HepG2 (cell line): ENCODE data around the gene CPB2. TPM values are rescaled to one million over a fixed set of nuclear protein-coding genes. Genes with fewer than 3 reads are reported as not detected.

Experiments
- CBX5 ChIP-seq: sonication (generic); formaldehyde crosslinking; IDR thresholded peaks from 2 replicates; pipeline ENCODE4 v1.4.0; 2020; ENCODE audit warnings: missing genetic modification reagents, borderline replicate concordance
- CTCF ChIP-seq: sonication (generic); formaldehyde crosslinking; IDR thresholded peaks from 2 replicates; pipeline ENCODE4 v1.5.0; 2020; ENCODE audit warnings: mild to moderate bottlenecking, missing genetic modification reagents, moderate library complexity
- MTERF4 ChIP-seq: sonication (generic); formaldehyde crosslinking; IDR thresholded peaks from 2 replicates; pipeline ENCODE4 v1.8.0; 2023; ENCODE audit warnings: mild to moderate bottlenecking, missing genetic modification reagents
- NCOR1 ChIP-seq: fragments of 200-600 bp; sonication (generic); IDR thresholded peaks from 2 replicates; pipeline ENCODE4 v1.7.0; 2017; ENCODE audit warnings: antibody characterized with exemption, low read length, borderline replicate concordance
- PBX2 ChIP-seq: IDR thresholded peaks from 2 replicates; pipeline ENCODE4 v1.6.1; 2016; ENCODE audit warnings: control low read depth
- POGK ChIP-seq: sonication (generic); formaldehyde crosslinking; conservative IDR thresholded peaks from 2 replicates; pipeline ENCODE4 v1.8.0; 2022; ENCODE audit warnings: mild to moderate bottlenecking, moderate library complexity, missing genetic modification reagents
- SMAD3 ChIP-seq: sonication (generic); formaldehyde crosslinking; IDR thresholded peaks from 2 replicates; pipeline ENCODE4 v1.4.0; 2020; ENCODE audit warnings: missing genetic modification reagents
- SMYD3 ChIP-seq: sonication (generic); formaldehyde crosslinking; IDR thresholded peaks from 2 replicates; pipeline ENCODE4 v1.8.1; 2023; ENCODE audit warnings: mild to moderate bottlenecking, missing genetic modification reagents
- TCF7 ChIP-seq: sonication (generic); IDR thresholded peaks from 2 replicates; pipeline ENCODE4 v1.6.1; 2016; ENCODE audit warnings: antibody characterized with exemption, low read depth
- TGIF2 ChIP-seq: IDR thresholded peaks from 2 replicates; pipeline ENCODE4 v1.6.1; 2016; ENCODE audit warnings: control low read depth, missing compliant biosample characterization
- ZMYM2 ChIP-seq: sonication (generic); formaldehyde crosslinking; IDR thresholded peaks from 2 replicates; pipeline ENCODE4 v1.8.0; 2022; ENCODE audit warnings: mild to moderate bottlenecking, missing genetic modification reagents
- ZMYM4 ChIP-seq: sonication (generic); formaldehyde crosslinking; IDR thresholded peaks from 2 replicates; pipeline ENCODE4 v1.8.1; 2023; ENCODE audit warnings: mild to moderate bottlenecking, missing genetic modification reagents
- ZNF274 ChIP-seq: sonication (generic); formaldehyde crosslinking; IDR thresholded peaks from 2 replicates; pipeline ENCODE4 v1.5.1; 2020; ENCODE audit warnings: mild to moderate bottlenecking, missing genetic modification reagents
- polyA plus RNA-seq, 8 experiments: library from polyadenylated mRNA; depleted of rRNA in 3 of 8; stranded (reverse) in 7 of 8; unstranded in 1 of 8; fragments of >200 nt; fragmentation: Illumina TruSeq in 4 of 8; extraction: Trizol in 4 of 8; gene quantifications; 2 replicates each; pipeline versions ENCODE4 v1.2.1 to v1.2.3, GENCODE V29; 2011 to 2016; ENCODE audit warnings: low read depth in 4 of 8, missing spikeins in 1 of 8, mixed read lengths in 1 of 8; ENCODE audit not compliant: insufficient read depth in 1 of 8
- total RNA-seq, 5 experiments: library from RNA; depleted of rRNA; stranded (reverse); fragments of >200 nt; fragmentation: Illumina TruSeq; extraction: Trizol; gene quantifications; 2 replicates each; pipeline ENCODE4 v1.2.3, GENCODE V29; 2016; ENCODE audit warnings: low read depth in 1 of 5
- TF ChIP-seq, protein P1 (sequence below): sonication (generic); formaldehyde crosslinking; conservative IDR thresholded peaks from 2 replicates; pipeline ENCODE4 v1.4.0; 2020; ENCODE audit warnings: missing genetic modification reagents
- TF ChIP-seq, protein P2 (sequence below): sonication (generic); formaldehyde crosslinking; IDR thresholded peaks from 2 replicates; pipeline ENCODE4 v1.8.1; 2023; ENCODE audit warnings: mild to moderate bottlenecking, moderate library complexity, missing genetic modification reagents
- TF ChIP-seq, protein P3 (sequence below): IDR thresholded peaks from 2 replicates; pipeline ENCODE4 v1.6.1; 2018; ENCODE audit warnings: missing genetic modification reagents

CPB2 gene
- total and polyA plus RNA-seq, 2 of the 13 experiments (the other 11 are each of a cell fraction or from before 2014, with no cell fraction given): 125 to 140 TPM

- TF ChIP-seq, protein P1, sequence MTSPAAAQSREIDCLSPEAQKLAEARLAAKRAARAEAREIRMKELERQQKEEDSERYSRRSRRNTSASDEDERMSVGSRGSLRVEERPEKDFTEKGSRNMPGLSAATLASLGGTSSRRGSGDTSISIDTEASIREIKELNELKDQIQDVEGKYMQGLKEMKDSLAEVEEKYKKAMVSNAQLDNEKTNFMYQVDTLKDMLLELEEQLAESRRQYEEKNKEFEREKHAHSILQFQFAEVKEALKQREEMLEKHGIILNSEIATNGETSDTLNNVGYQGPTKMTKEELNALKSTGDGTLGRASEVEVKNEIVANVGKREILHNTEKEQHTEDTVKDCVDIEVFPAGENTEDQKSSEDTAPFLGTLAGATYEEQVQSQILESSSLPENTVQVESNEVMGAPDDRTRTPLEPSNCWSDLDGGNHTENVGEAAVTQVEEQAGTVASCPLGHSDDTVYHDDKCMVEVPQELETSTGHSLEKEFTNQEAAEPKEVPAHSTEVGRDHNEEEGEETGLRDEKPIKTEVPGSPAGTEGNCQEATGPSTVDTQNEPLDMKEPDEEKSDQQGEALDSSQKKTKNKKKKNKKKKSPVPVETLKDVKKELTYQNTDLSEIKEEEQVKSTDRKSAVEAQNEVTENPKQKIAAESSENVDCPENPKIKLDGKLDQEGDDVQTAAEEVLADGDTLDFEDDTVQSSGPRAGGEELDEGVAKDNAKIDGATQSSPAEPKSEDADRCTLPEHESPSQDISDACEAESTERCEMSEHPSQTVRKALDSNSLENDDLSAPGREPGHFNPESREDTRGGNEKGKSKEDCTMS (CRISPR knock-in tag): no peak
- TF ChIP-seq, protein P2, sequence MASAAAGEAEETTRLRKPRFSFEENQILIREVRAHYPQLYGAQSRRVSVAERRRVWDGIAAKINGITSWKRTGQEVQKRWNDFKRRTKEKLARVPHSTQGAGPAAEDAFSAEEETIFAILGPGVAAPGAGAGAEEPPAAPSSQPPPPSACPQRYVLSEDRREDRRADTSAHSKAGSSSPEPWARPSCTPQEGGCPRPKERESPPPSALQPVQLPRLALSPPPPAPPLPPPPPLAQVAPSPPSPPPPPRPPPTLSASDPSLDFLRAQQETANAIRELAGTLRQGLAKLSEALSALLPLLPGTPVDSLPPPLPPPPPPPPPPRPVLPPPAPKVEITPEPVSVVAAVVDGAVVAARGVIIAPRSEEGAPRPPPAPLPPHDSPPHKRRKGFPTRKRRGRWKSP (CRISPR knock-in tag): no peak; the same call in 1 of the 2 replicates
- TF ChIP-seq TCF7: no peak
- TF ChIP-seq ZMYM4 (CRISPR knock-in tag): peak; percentile 96
- peak; percentile 63; the same call in 1 of the 2 replicates for TF ChIP-seq ZNF274 (CRISPR knock-in tag)
- peak; percentile 48 for TF ChIP-seq CTCF (CRISPR knock-in tag)
- TF ChIP-seq POGK (CRISPR knock-in tag): 0 out of 2 replicates have a peak, but pooled peaks have one; percentile 37
- TF ChIP-seq SMYD3 (CRISPR knock-in tag): no peak
- no peak for TF ChIP-seq MTERF4 (CRISPR knock-in tag)
- TF ChIP-seq, protein P3, sequence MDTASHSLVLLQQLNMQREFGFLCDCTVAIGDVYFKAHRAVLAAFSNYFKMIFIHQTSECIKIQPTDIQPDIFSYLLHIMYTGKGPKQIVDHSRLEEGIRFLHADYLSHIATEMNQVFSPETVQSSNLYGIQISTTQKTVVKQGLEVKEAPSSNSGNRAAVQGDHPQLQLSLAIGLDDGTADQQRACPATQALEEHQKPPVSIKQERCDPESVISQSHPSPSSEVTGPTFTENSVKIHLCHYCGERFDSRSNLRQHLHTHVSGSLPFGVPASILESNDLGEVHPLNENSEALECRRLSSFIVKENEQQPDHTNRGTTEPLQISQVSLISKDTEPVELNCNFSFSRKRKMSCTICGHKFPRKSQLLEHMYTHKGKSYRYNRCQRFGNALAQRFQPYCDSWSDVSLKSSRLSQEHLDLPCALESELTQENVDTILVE (CRISPR knock-in tag): peak; percentile 62; the same call in 1 of the 2 replicates
- TF ChIP-seq TGIF2 (CRISPR knock-in tag): 0 out of 2 replicates have a peak, but pooled peaks have one; percentile 31
- TF ChIP-seq CBX5: no peak
- no peak for TF ChIP-seq PBX2 (CRISPR knock-in tag)
- peak; percentile 61; the same call in 1 of the 2 replicates for TF ChIP-seq SMAD3 (CRISPR knock-in tag)
- no peak for TF ChIP-seq ZMYM2 (CRISPR knock-in tag)
- no peak; the same call in 1 of the 2 replicates for TF ChIP-seq NCOR1
These were observed 52.3 kb downstream of the CPB2 start, which contains the start of gene ZC3H13 (continued) for GRCh38 chr13:46052319-46053161.
